ENCODE results near the gene ILDR2. TPM values are rescaled to one million over a fixed set of nuclear protein-coding genes. Genes with fewer than 3 reads are reported as not detected.

ILDR2 gene
- total and polyA plus RNA-seq, 10 of the 15 experiments (the other 5 are each of a cell fraction or from before 2014, with no cell fraction given), result 0.05 to 5.3 (median 1.9) TPM

DNA sequence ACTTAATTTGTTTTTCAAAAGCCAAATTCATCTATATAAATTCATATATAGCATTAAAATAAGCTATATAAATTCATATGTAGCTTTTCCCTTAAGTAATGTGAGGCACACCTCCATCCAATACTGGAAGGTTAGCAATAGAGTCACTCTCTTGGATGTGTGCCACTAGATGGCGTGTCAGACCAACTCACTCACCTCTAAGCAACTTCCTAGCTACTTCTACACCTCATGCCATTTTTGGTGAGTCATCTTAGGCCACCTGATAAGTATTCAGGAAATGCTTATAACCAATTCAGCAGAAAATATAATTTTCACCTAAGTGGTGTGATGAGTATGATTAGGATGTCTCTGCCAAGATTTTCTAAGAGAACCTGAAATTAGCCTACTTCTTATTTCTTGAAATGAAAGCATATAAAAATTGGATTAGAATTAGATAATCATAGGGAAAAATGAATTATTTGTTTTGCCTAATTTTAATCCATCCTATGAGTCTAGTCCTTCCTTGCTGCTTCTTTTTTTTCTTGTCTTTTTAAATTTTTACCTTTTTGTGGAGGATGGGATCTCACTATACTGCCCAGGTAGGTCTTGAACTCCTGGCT is 64.8 kb downstream of the ILDR2 start:
- no TSS peak for BruUV-seq (replicated peaks)
- Histone ChIP-seq H3K9me3 (replicated peaks; ENCODE audit: control insufficient read depth, insufficient read depth, low read length) (peaks cover 2% of the 10 kb centered on the region; the same call in 1 of the 3 replicates), H3K4me2 (ENCODE audit: control insufficient read depth, insufficient read depth) (no peak overlapping the region), H3K27me3 (replicated peaks in 1 of 2; ENCODE audit: control insufficient read depth in 2 of 2, insufficient read depth in 2 of 2, low read length in 1 of 2) (no peaks in the 10 kb centered on the region), H2AFZ (ENCODE audit: control insufficient read depth, low read depth, low read length) (0 out of 2 replicates have a peak overlapping the region, but pooled peaks have one; percentile 26), H3K27ac (ENCODE audit: control insufficient read depth, insufficient read depth) (no peak overlapping the region), H3K4me1 (ENCODE audit: control insufficient read depth, insufficient read depth, low read length) (peaks cover 5% of the 10 kb centered on the region; the same call in 1 of the 2 replicates), H3K4me3 (no peak overlapping the region), H4K20me1 (ENCODE audit: control insufficient read depth, insufficient read depth) (no peaks in the 10 kb centered on the region), H3K36me3 (ENCODE audit: control insufficient read depth in 2 of 2, insufficient read depth in 2 of 2, low read length in 1 of 2) (no peaks in the 10 kb centered on the region), H3K79me2 (ENCODE audit: control insufficient read depth, insufficient read depth, low read length) (no peaks in the 10 kb centered on the region), H3K9ac (ENCODE audit: control insufficient read depth, insufficient read depth, low read length) (no peak overlapping the region)
- POLR2A ChIA-PET, result interaction anchor here (1.0 to 1.8 kb wide), 3 partner anchors 147 to 150 kb away, joined by 3 to 9 read pairs (median 3); no protein-coding TSS in a partner anchor
- RAD21 ChIA-PET (ENCODE audit: unreplicated experiment), result interaction anchor here (0.8 to 10.5 kb wide), 11 partner anchors 15 to 536 kb away, joined by 3 to 305 read pairs (median 7); partner anchors contain the start of genes POU2F1 and TADA1
- in situ Hi-C loops (cut with MboI), result loop anchor here (10.0 kb wide), 1 partner anchor 534 kb away; no protein-coding TSS in a partner anchor
- SMC1A ChIA-PET (ENCODE audit: uncharacterized antibody, unreplicated experiment), result interaction anchor here (0.6 to 19.2 kb wide), 21 partner anchors 10 to 624 kb away, joined by 3 to 384 read pairs (median 3); partner anchors contain the start of genes POGK and POU2F1
- ATAC-seq (peak; percentile 99), FAIRE-seq (peak; percentile 86), DNase-seq (ENCODE audit: low read depth, low spot score) (peak; percentile 70)
- 0% methylated on average over 1 of the region's 1 CpG for WGBS (ENCODE audit: insufficient coverage, insufficient replicate concordance, low lambda C conversion rate, missing lambda C conversion rate)
- intact Hi-C loops (cut with micrococcal nuclease; ENCODE audit: unreplicated experiment), result loop anchor here (1.0 to 10.0 kb wide), 4 partner anchors 149 to 624 kb away; no protein-coding TSS in a partner anchor
- TF ChIP-seq IRF4 (IDR thresholded peaks at IDR 0.05; ENCODE audit: low read depth, low read length) (0 out of 2 replicates have a peak, but pooled peaks have one; percentile 36), ZNF687 (IDR thresholded peaks at IDR 0.05) (no peak), SMC3 (IDR thresholded peaks at IDR 0.05; ENCODE audit: borderline replicate concordance, low read length) (peak; percentile 95), RAD51 (IDR thresholded peaks at IDR 0.05) (peak; percentile 51; the same call in 1 of the 2 replicates), SRF (IDR thresholded peaks at IDR 0.05; ENCODE audit: low read depth in 2 of 2, low read length in 2 of 2) (0 out of 4 replicates have a peak, but pooled peaks of 1 of the 2 experiments have one; percentile 24), YY1 (IDR thresholded peaks at IDR 0.05; ENCODE audit: low read depth, low read length) (peak; percentile 78), ATF7 (IDR thresholded peaks at IDR 0.05; ENCODE audit: low read depth) (0 out of 2 replicates have a peak, but pooled peaks have one; percentile 50), CTCF (IDR thresholded peaks at IDR 0.05 in 2 of 3, conservative IDR thresholded peaks at IDR 0.05 in 1 of 3; ENCODE audit: control insufficient read depth in 2 of 3, extremely low read depth in 1 of 3, insufficient read depth in 1 of 3, low read depth in 3 of 3, low read length in 3 of 3) (peak; percentile 81 to 92 (median 85)), BRCA1 (IDR thresholded peaks at IDR 0.05; ENCODE audit: low read depth, low read length) (no peak), YBX1 (IDR thresholded peaks at IDR 0.05) (no peak), RCOR1 (conservative IDR thresholded peaks at IDR 0.05; ENCODE audit: low read depth, low read length) (0 out of 2 replicates have a peak, but pooled peaks have one; percentile 27), RAD21 (IDR thresholded peaks at IDR 0.05; ENCODE audit: insufficient read depth, low read depth, low read length) (peak; percentile 94), HCFC1 (IDR thresholded peaks at IDR 0.05; ENCODE audit: low read length) (no peak), BACH1 (IDR thresholded peaks at IDR 0.05; ENCODE audit: borderline replicate concordance) (peak; percentile 67; the same call in 1 of the 2 replicates)
- CTCF ChIA-PET, result interaction anchor here (0.7 to 17.1 kb wide), 52 partner anchors 8 to 1415 kb away, joined by 3 to 734 read pairs (median 4); partner anchors contain the start of genes POGK, POU2F1 and TADA1
